ENCODE data around the gene VASP.

DNA sequence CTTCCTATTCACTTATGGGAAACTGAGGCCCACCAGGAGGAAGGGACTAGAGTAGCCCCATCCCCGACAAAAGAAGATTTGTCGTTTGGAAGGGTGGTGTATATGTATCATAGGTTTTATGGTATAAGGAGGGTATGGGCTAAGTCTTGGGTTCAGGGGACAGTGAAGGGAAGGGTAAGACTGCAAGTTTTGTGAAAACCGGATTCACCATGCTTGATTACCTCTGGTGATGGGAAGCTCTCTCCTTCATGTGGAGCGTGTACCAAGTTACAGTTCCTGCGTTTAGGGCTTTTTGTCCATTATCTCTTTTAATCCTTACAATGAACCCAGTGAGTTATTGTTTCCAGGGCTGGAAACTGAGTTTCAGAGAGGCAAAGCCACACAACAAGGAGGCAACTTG is 3.8 kb downstream of the VASP start:
- TF ChIP-seq POLR2A (IDR thresholded peaks at IDR 0.05; ENCODE audit: low read length) (no peak), GATA1 (IDR thresholded peaks at IDR 0.05; ENCODE audit: low read depth, low read length) (no peak)
